ENCODE measurements around the gene EFCAB3.

- TF ChIP-seq EZH2 (IDR thresholded peaks at IDR 0.05; ENCODE audit: low read length), result no peak
- no peak for TF ChIP-seq CTCF (optimal IDR thresholded peaks at IDR 0.05 in 1 of 3, IDR thresholded peaks at IDR 0.05 in 1 of 3, conservative IDR thresholded peaks at IDR 0.05 in 1 of 3; ENCODE audit: extremely low read depth in 1 of 3, insufficient read depth in 2 of 3, low read length in 3 of 3)
Observed at GRCh38 chr17:62444063-62444462, 63.7 kb downstream of the EFCAB3 start.

Measured in keratinocyte (primary cell).